HepG2 (cell line): ENCODE measurements around the gene LAP3. TPM values are rescaled to one million over a fixed set of nuclear protein-coding genes. Genes with fewer than 3 reads are reported as not detected.

Experiments used
- ATAC-seq: fragments of 200-7000 bp; cut with Tn5 transposase; 3 replicates; pipeline ENCODE4 v1.9.1; 2020; ENCODE audit warnings: mild to moderate bottlenecking, moderate library complexity
- BruUV-seq: library from RNA; stranded (reverse); fragments of 400-500 nt; replicated peaks from 2 replicates; lab custom pipeline; 2021; lab: Mats Ljungman, UMichigan
- CTCF ChIA-PET: fragments of 300-600 bp; formaldehyde crosslinking; extraction: SDS; loops from one replicate; lab custom pipeline; 2021; ENCODE audit warnings: low total read pairs, inconsistent platforms, low intra/inter-chr PET ratio; lab: Yijun Ruan, JAX
- POLR2A ChIA-PET: fragments of 350-600 bp; sonication (Branson Sonifier 250); formaldehyde crosslinking; loops from one replicate; lab custom pipeline; 2020; ENCODE audit warnings: antibody characterized with exemption, inconsistent platforms; lab: Yijun Ruan, JAX
- DNase-seq: peaks from one replicate; pipeline ENCODE4 v3.0.0-alpha.2; 2015; ENCODE audit warnings: low spot score
- FAIRE-seq: peaks from 3 replicates; lab custom pipeline; 2011; peaks lifted over from hg19 to GRCh38; lab: Jason Lieb, UNC
- H2AFZ ChIP-seq: one replicate; pipeline ENCODE4 v1.6.1; 2011; ENCODE audit warnings: low read length, inconsistent platforms
- H3K27ac ChIP-seq: fragments of 300-600 bp; 3 replicates; pipeline ENCODE4 v1.8.0; 2011; ENCODE audit warnings: mixed run types, mild to moderate bottlenecking, mixed read lengths, low read length, inconsistent platforms; ENCODE audit not compliant: insufficient read depth; ENCODE audit errors: extremely low read length
- H3K27me3 ChIP-seq, 2 experiments: fragments of 200-600 bp in 1 of 2; 2 replicates in 1 of 2; 3 replicates in 1 of 2; pipeline versions ENCODE4 v1.6.0 to v1.8.0; 2011; ENCODE audit warnings: low read length in 2 of 2, mild to moderate bottlenecking in 2 of 2, moderate library complexity in 2 of 2, inconsistent platforms in 1 of 2; ENCODE audit not compliant: insufficient read depth in 2 of 2, control insufficient read depth in 1 of 2
- H3K36me3 ChIP-seq, 2 experiments: fragments of 200-600 bp in 1 of 2; replicated peaks in 1 of 2; 2 replicates in 1 of 2; 3 replicates in 1 of 2; pipeline versions ENCODE4 v1.5.1 to v1.8.0; 2011; ENCODE audit warnings: low read length in 2 of 2, inconsistent platforms in 1 of 2; ENCODE audit not compliant: insufficient read depth in 2 of 2, control insufficient read depth in 1 of 2
- H3K4me1 ChIP-seq: 2 replicates; pipeline ENCODE4 v1.5.1; 2012; ENCODE audit warnings: low read length, inconsistent platforms; ENCODE audit not compliant: insufficient read depth
- H3K4me2 ChIP-seq: 2 replicates; pipeline ENCODE4 v1.6.0; 2011; ENCODE audit warnings: low read depth, low read length, inconsistent platforms
- H3K4me3 ChIP-seq, 3 experiments: fragments of 200-600 bp in 1 of 3; sonication (generic), shearing (Covaris generic) in 1 of 3; replicated peaks in 1 of 3; 2 replicates each; pipeline ENCODE4 v1.5.1; 2011 to 2016; ENCODE audit warnings: low read length in 3 of 3, inconsistent platforms in 2 of 3, low read depth in 2 of 3, mild to moderate bottlenecking in 2 of 3, control low read depth in 1 of 3, mixed read lengths in 1 of 3; ENCODE audit not compliant: insufficient read depth in 1 of 3
- H3K79me2 ChIP-seq: one replicate; pipeline ENCODE4 v1.6.1; 2011; ENCODE audit warnings: low read length, inconsistent platforms; ENCODE audit not compliant: insufficient read depth
- H3K9ac ChIP-seq: 2 replicates; pipeline ENCODE4 v1.6.0; 2011; ENCODE audit warnings: mild to moderate bottlenecking, low read depth, low read length, inconsistent platforms; ENCODE audit not compliant: insufficient read depth
- H3K9me3 ChIP-seq: 2 replicates; pipeline ENCODE4 v1.5.1; 2012; ENCODE audit warnings: mild to moderate bottlenecking, low read length
- H4K20me1 ChIP-seq: 2 replicates; pipeline ENCODE4 v1.6.0; 2011; ENCODE audit warnings: inconsistent platforms, mild to moderate bottlenecking, low read length, moderate library complexity; ENCODE audit not compliant: insufficient read depth
- BCL6 ChIP-seq: IDR thresholded peaks from 2 replicates; pipeline ENCODE4 v1.6.1; 2016; ENCODE audit warnings: missing genetic modification reagents, missing compliant biosample characterization
- CAMTA2 ChIP-seq: sonication (generic); formaldehyde crosslinking; IDR thresholded peaks from 2 replicates; pipeline ENCODE4 v1.4.0; 2020; ENCODE audit warnings: mild to moderate bottlenecking, missing genetic modification reagents, borderline replicate concordance
- CHD4 ChIP-seq: fragments of 200-600 bp; sonication (generic); IDR thresholded peaks from 2 replicates; pipeline ENCODE4 v1.7.0; 2017; ENCODE audit warnings: mild to moderate bottlenecking, low read length, borderline replicate concordance
- ETS1 ChIP-seq: sonication (generic); formaldehyde crosslinking; IDR thresholded peaks from 2 replicates; pipeline ENCODE4 v1.4.0; 2020; ENCODE audit warnings: missing genetic modification reagents
- MAZ ChIP-seq, 2 experiments: sonication (generic) in 1 of 2; formaldehyde crosslinking in 1 of 2; IDR thresholded peaks; 2 replicates each; pipeline versions ENCODE4 v1.5.0 to v1.6.1; 2012 to 2020; ENCODE audit warnings: low read depth in 2 of 2, mild to moderate bottlenecking in 2 of 2, borderline replicate concordance in 1 of 2, improper control_type of control experiment in 1 of 2, low read length in 1 of 2, missing genetic modification reagents in 1 of 2, moderate library complexity in 1 of 2
- NCOA2 ChIP-seq: sonication (generic); formaldehyde crosslinking; IDR thresholded peaks from 2 replicates; pipeline ENCODE4 v1.8.0; 2022; ENCODE audit warnings: inconsistent platforms
- USF2 ChIP-seq, 2 experiments: sonication (generic) in 1 of 2; formaldehyde crosslinking in 1 of 2; IDR thresholded peaks; 2 replicates each; pipeline versions ENCODE4 v1.5.1 to v1.6.1; 2011 to 2020; ENCODE audit warnings: borderline replicate concordance in 1 of 2, low read depth in 1 of 2, low read length in 1 of 2, mild to moderate bottlenecking in 1 of 2, missing genetic modification reagents in 1 of 2, moderate library complexity in 1 of 2
- ZBTB10 ChIP-seq: sonication (generic); formaldehyde crosslinking; IDR thresholded peaks from 2 replicates; pipeline ENCODE4 v1.4.0; 2020; ENCODE audit warnings: missing genetic modification reagents, borderline replicate concordance
- ZKSCAN1 ChIP-seq: fragments of 150-350 bp; IDR thresholded peaks from 2 replicates; pipeline ENCODE4 v1.6.1; 2014; ENCODE audit warnings: low read length
- ZNF605 ChIP-seq: sonication (generic); formaldehyde crosslinking; IDR thresholded peaks from 2 replicates; pipeline ENCODE4 v1.8.0; 2022; ENCODE audit warnings: mild to moderate bottlenecking, missing genetic modification reagents
- ZSCAN21 ChIP-seq: sonication (generic); formaldehyde crosslinking; IDR thresholded peaks from 2 replicates; pipeline ENCODE4 v1.8.0; 2022; ENCODE audit warnings: mild to moderate bottlenecking, missing genetic modification reagents, moderate library complexity, borderline replicate concordance
- WGBS: methylation state at CpG from one replicate; pipeline ENCODE4 v1.1.6; 2017; ENCODE audit warnings: low lambda C conversion rate; 5-methylcytosine and 5-hydroxymethylcytosine counted together
- in situ Hi-C: cut with HindIII; loops from 2 replicates; pipeline ENCODE4 v1.10.0; 2017; ENCODE audit warnings: low pct_unique_long_range_greater_than_20kb; ENCODE audit not compliant: extremely low pct_ligation_motif_present
- intact Hi-C: fragments of 100-400 bp; cut with micrococcal nuclease; formaldehyde crosslinking; loops from one replicate; pipeline ENCODE4 v1.10.0; 2022; ENCODE audit not compliant: unreplicated experiment
- polyA plus RNA-seq, 8 experiments: library from polyadenylated mRNA; depleted of rRNA in 3 of 8; stranded (reverse) in 7 of 8; unstranded in 1 of 8; fragments of >200 nt; fragmentation: Illumina TruSeq in 4 of 8; extraction: Trizol in 4 of 8; gene quantifications; 2 replicates each; pipeline versions ENCODE4 v1.2.1 to v1.2.3, GENCODE V29; 2011 to 2016; ENCODE audit warnings: low read depth in 4 of 8, missing spikeins in 1 of 8, mixed read lengths in 1 of 8; ENCODE audit not compliant: insufficient read depth in 1 of 8
- total RNA-seq, 5 experiments: library from RNA; depleted of rRNA; stranded (reverse); fragments of >200 nt; fragmentation: Illumina TruSeq; extraction: Trizol; gene quantifications; 2 replicates each; pipeline ENCODE4 v1.2.3, GENCODE V29; 2016; ENCODE audit warnings: low read depth in 1 of 5
- TF ChIP-seq, protein P1 (sequence below): sonication (generic); formaldehyde crosslinking; conservative IDR thresholded peaks from 2 replicates; pipeline ENCODE4 v1.8.1; 2023; ENCODE audit warnings: missing genetic modification reagents
- TF ChIP-seq, protein P2 (sequence below): sonication (generic); formaldehyde crosslinking; IDR thresholded peaks from 2 replicates; pipeline ENCODE4 v1.8.1; 2023; ENCODE audit warnings: mild to moderate bottlenecking, moderate library complexity, missing genetic modification reagents

LAP3 gene
- total and polyA plus RNA-seq, 2 of the 13 experiments (the other 11 are each of a cell fraction or from before 2014, with no cell fraction given) = 106 to 125 TPM

DNA sequence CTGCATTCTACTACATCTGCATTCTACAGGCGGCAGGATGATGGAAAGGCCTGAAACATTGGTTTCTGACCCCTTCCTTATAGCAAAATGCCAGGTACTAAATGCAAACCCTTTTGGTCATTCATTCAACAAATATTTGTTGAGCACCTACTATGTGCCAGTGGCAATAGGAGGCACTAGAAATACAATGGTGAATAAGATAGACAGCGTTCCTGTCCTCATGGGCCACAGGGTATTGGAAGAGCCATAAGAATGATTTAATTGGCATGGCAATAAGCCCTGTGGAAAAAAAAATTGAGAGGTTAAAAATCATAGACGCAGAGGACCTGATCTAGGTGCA, 17.3 kb upstream of the LAP3 start:
- H2AFZ ChIP-seq = no peak overlapping the region
- intact Hi-C loops (loop anchor here (1.0 to 2.0 kb wide), 3 partner anchors 15 to 55 kb away; partner anchors contain the start of genes LAP3 and MED28), in situ Hi-C loops (loop anchor here (5.0 to 25.0 kb wide), 3 partner anchors 78 to 453 kb away; partner anchors contain the start of gene LCORL)
- ATAC-seq (no peak), FAIRE-seq (no peak), DNase-seq (no peak)
- ChIA-PET CTCF (no interaction called here), POLR2A (interaction anchor here (1.4 to 5.2 kb wide), 7 partner anchors 9 to 56 kb away, joined by 4 to 49 read pairs (median 10); partner anchors contain the start of genes LAP3 and MED28)
- H3K9me3 ChIP-seq = no peaks in the 10 kb centered on the region
- peak overlapping the region; percentile 25 for H3K4me2 ChIP-seq
- BruUV-seq = no TSS peak
- 78% methylated on average over 3 of the region's 3 CpGs for WGBS
- H3K36me3 ChIP-seq = no peaks in the 10 kb centered on the region
- H3K27ac ChIP-seq = peak overlapping the region; percentile 90
- H3K4me1 ChIP-seq = peaks cover 76% of the 10 kb centered on the region
- peak overlapping the region; percentile 43 for H3K9ac ChIP-seq
- no peaks in the 10 kb centered on the region for H4K20me1 ChIP-seq
- H3K79me2 ChIP-seq = no peaks in the 10 kb centered on the region
- H3K27me3 ChIP-seq = no peaks in the 10 kb centered on the region
- peak overlapping the region in 1 of 3 experiments; percentile 29; a peak in 1 of 6 replicates for H3K4me3 ChIP-seq
- TF ChIP-seq, protein P1, sequence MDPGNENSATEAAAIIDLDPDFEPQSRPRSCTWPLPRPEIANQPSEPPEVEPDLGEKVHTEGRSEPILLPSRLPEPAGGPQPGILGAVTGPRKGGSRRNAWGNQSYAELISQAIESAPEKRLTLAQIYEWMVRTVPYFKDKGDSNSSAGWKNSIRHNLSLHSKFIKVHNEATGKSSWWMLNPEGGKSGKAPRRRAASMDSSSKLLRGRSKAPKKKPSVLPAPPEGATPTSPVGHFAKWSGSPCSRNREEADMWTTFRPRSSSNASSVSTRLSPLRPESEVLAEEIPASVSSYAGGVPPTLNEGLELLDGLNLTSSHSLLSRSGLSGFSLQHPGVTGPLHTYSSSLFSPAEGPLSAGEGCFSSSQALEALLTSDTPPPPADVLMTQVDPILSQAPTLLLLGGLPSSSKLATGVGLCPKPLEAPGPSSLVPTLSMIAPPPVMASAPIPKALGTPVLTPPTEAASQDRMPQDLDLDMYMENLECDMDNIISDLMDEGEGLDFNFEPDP (CRISPR knock-in tag) = 0 out of 2 replicates have a peak, but pooled peaks have one; percentile 64
- TF ChIP-seq ZBTB10 (CRISPR knock-in tag) = no peak
- TF ChIP-seq CHD4 = peak; percentile 12; the same call in 1 of the 2 replicates
- TF ChIP-seq ZNF605 (CRISPR knock-in tag) = no peak
- 0 out of 2 replicates have a peak, but pooled peaks have one; percentile 17 for TF ChIP-seq ZSCAN21 (CRISPR knock-in tag)
- TF ChIP-seq USF2 (IDR thresholded peaks at IDR 0.05; ENCODE audit: low read depth, low read length) = no peak
- 0 out of 2 replicates have a peak, but pooled peaks have one; percentile 8 for TF ChIP-seq USF2 (CRISPR knock-in tag; IDR thresholded peaks at IDR 0.05; ENCODE audit: borderline replicate concordance)
- TF ChIP-seq ETS1 (CRISPR knock-in tag) = no peak
- TF ChIP-seq MAZ (IDR thresholded peaks at IDR 0.05; ENCODE audit: borderline replicate concordance, low read depth, low read length) = no peak
- TF ChIP-seq MAZ (CRISPR knock-in tag; IDR thresholded peaks at IDR 0.05; ENCODE audit: low read depth) = 0 out of 2 replicates have a peak, but pooled peaks have one; percentile 31
- TF ChIP-seq, protein P2, sequence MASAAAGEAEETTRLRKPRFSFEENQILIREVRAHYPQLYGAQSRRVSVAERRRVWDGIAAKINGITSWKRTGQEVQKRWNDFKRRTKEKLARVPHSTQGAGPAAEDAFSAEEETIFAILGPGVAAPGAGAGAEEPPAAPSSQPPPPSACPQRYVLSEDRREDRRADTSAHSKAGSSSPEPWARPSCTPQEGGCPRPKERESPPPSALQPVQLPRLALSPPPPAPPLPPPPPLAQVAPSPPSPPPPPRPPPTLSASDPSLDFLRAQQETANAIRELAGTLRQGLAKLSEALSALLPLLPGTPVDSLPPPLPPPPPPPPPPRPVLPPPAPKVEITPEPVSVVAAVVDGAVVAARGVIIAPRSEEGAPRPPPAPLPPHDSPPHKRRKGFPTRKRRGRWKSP (CRISPR knock-in tag) = no peak
- TF ChIP-seq CAMTA2 (CRISPR knock-in tag) = no peak
- no peak for TF ChIP-seq NCOA2 (CRISPR knock-in tag)
- TF ChIP-seq BCL6 (CRISPR knock-in tag) = no peak
- TF ChIP-seq ZKSCAN1 = peak; percentile 96
